Endodermal cell (in vitro differentiated cells): ENCODE measurements around the gene PFDN2. TPM values are rescaled to one million over a fixed set of nuclear protein-coding genes. Genes with fewer than 3 reads are reported as not detected.

ENCODE experiments used
- DNase-seq: peaks from one replicate; pipeline ENCODE4 v3.0.0-alpha.2; 2017
- H3K27ac ChIP-seq: 2 replicates; pipeline ENCODE4 v1.5.1; 2013; ENCODE audit warnings: mild to moderate bottlenecking, low read depth, low read length, moderate library complexity
- H3K27me3 ChIP-seq: 2 replicates; pipeline ENCODE4 v1.6.1; 2013; ENCODE audit warnings: mild to moderate bottlenecking, low read length, moderate library complexity; ENCODE audit not compliant: insufficient read depth, control insufficient read depth, poor library complexity, severe bottlenecking
- H3K36me3 ChIP-seq: 2 replicates; pipeline ENCODE4 v1.7.0; 2013; ENCODE audit warnings: mild to moderate bottlenecking, low read length, moderate library complexity; ENCODE audit not compliant: control insufficient read depth, insufficient read depth
- H3K4me1 ChIP-seq: one replicate; pipeline ENCODE4 v1.7.0; 2013; ENCODE audit warnings: low read length; ENCODE audit not compliant: control insufficient read depth, insufficient read depth
- H3K4me3 ChIP-seq: 2 replicates; pipeline ENCODE4 v1.5.1; 2013; ENCODE audit warnings: mild to moderate bottlenecking, low read length, moderate library complexity
- H3K9ac ChIP-seq: 2 replicates; pipeline ENCODE4 v1.6.1; 2013; ENCODE audit warnings: mild to moderate bottlenecking, low read length, moderate library complexity; ENCODE audit not compliant: poor library complexity, severe bottlenecking; ENCODE audit errors: extremely low read depth
- H3K9me3 ChIP-seq: 2 replicates; pipeline ENCODE4 v1.6.1; 2013; ENCODE audit warnings: mild to moderate bottlenecking, low read length, moderate library complexity; ENCODE audit not compliant: control insufficient read depth
- H3K27ac Mint-ChIP-seq: 2 replicates; pipeline ENCODE4 v1.8.0; 2020; ENCODE audit warnings: mixed read lengths
- H3K27me3 Mint-ChIP-seq: 2 replicates; pipeline ENCODE4 v1.8.0; 2021; ENCODE audit warnings: mild to moderate bottlenecking, mixed read lengths; ENCODE audit not compliant: insufficient read depth
- H3K36me3 Mint-ChIP-seq: 2 replicates; pipeline ENCODE4 v1.8.0; 2020; ENCODE audit warnings: low read depth, mixed read lengths
- H3K4me1 Mint-ChIP-seq: 2 replicates; pipeline ENCODE4 v1.8.0; 2020; ENCODE audit warnings: mixed read lengths
- H3K4me3 Mint-ChIP-seq: 2 replicates; pipeline ENCODE4 v1.8.0; 2020; ENCODE audit warnings: mild to moderate bottlenecking, moderate library complexity, mixed read lengths
- H3K9me3 Mint-ChIP-seq: 2 replicates; pipeline ENCODE4 v1.8.0; 2020; ENCODE audit warnings: mild to moderate bottlenecking, mixed read lengths
- WGBS, 2 experiments: methylation state at CpG; one replicate each; pipeline versions ENCODE4 v1.1.5 to v1.1.7; 2013; ENCODE audit warnings: missing lambda C conversion rate in 2 of 2, mixed read lengths in 1 of 2; ENCODE audit not compliant: insufficient coverage in 1 of 2, insufficient read length in 1 of 2; 5-methylcytosine and 5-hydroxymethylcytosine counted together
- total RNA-seq, 2 donors: library from RNA; stranded (reverse); fragmentation: NEBNext Ultra II Directional in 1 of 2; extraction: Animal tissue kit (Norgen Biotek cat#: 25700) in 1 of 2; gene quantifications; 2 replicates in 1 of 2; 3 replicates in 1 of 2; pipeline ENCODE4 v1.2.1, GENCODE V29; 2021
- TF ChIP-seq, protein P1 (sequence below): fragments of 200-600 bp; sonication (generic); conservative IDR thresholded peaks from 2 replicates; pipeline ENCODE4 v1.5.0; 2021; ENCODE audit warnings: antibody characterized with exemption, mild to moderate bottlenecking

PFDN2 gene
- total RNA-seq, 2 donors from 2014 or later: 62.9 to 95.7 TPM

DNA sequence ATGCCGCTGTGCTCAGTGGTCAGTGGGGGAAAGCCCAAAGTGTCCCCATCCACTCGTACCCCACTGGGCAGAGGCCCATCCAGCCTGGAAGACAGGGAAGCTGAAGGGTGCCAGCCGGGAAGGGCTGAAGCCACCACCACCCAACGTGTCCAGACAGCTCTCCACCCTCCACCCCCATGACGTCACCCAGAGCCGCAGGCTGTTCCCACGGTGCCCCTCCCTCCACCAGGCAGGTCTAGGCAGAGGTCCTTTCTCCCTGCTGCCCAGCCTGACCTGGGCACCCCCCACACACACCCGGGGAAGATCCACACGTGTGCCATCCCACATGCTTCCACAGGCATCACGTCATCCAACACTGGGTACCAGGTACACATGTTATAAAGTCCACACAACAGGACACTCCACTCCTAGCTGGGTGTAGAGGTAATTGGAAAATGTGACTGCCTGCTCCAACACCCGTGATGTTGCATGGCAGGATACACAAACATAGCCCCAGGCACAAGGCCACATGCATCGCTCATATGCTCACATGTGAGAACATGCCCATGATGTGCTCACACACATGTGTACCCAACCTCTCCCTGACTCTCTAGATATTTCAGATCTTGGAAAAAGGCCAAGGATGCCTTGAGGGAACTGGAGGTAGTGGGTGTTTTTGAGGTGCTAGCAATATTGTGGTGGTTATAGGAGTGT is 43.0 kb downstream of the PFDN2 start:
- Histone ChIP-seq H3K9ac (no peak overlapping the region), H3K27me3 (no peaks in the 10 kb centered on the region), H3K9me3 (no peaks in the 10 kb centered on the region), H3K36me3 (no peaks in the 10 kb centered on the region), H3K4me1 (no peaks in the 10 kb centered on the region), H3K27ac (no peak overlapping the region), H3K4me3 (no peak overlapping the region)
- TF ChIP-seq, protein P1, sequence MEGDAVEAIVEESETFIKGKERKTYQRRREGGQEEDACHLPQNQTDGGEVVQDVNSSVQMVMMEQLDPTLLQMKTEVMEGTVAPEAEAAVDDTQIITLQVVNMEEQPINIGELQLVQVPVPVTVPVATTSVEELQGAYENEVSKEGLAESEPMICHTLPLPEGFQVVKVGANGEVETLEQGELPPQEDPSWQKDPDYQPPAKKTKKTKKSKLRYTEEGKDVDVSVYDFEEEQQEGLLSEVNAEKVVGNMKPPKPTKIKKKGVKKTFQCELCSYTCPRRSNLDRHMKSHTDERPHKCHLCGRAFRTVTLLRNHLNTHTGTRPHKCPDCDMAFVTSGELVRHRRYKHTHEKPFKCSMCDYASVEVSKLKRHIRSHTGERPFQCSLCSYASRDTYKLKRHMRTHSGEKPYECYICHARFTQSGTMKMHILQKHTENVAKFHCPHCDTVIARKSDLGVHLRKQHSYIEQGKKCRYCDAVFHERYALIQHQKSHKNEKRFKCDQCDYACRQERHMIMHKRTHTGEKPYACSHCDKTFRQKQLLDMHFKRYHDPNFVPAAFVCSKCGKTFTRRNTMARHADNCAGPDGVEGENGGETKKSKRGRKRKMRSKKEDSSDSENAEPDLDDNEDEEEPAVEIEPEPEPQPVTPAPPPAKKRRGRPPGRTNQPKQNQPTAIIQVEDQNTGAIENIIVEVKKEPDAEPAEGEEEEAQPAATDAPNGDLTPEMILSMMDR: no peak
- no peaks in the 10 kb centered on the region for H3K9me3 Mint-ChIP-seq
- WGBS, 2 experiments: 83 to 88% methylated on average over 4 to 12 of the region's 12 CpGs
- H3K4me3 Mint-ChIP-seq: no peak overlapping the region
- H3K4me1 Mint-ChIP-seq: peaks cover 11% of the 10 kb centered on the region
- no peak overlapping the region for H3K27ac Mint-ChIP-seq
- no peak for DNase-seq
- no peaks in the 10 kb centered on the region for H3K36me3 Mint-ChIP-seq
- H3K27me3 Mint-ChIP-seq: peaks cover 3% of the 10 kb centered on the region

DNA sequence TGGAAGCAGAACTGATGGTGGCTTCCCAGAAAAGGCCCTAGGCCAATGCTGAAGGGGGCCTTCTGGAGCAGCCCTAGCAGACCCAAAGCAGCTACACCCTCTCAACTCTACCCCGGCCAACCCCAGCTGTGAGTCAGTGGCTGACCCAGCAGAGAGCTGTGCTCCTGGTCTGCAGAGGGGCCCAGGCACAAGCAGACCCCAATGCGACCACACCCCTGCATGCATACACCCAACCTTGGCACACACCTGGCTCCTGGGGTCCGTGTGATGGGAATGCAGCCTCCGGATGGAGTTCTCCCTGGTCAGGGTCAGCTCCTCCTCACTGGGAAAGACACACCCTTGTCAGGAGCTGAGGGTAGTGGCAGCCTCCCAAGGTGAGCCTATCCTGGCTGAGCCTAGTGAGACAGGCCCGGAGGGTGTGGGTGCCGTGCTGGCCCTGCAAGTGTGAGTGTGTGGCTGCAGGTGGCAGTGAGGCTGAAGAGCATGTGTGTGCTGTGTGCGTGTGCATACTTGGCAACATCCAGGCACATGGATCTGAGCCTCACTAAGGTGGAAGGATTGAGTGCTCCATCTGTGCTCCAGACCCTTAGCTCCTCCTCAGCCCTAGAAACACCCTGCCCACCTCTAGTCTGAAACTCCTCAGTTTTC is 44.2 kb downstream of the PFDN2 start:
- no peak overlapping the region for H3K9ac ChIP-seq
- H3K27ac ChIP-seq: no peak overlapping the region
- WGBS, 2 experiments: 67 to 78% methylated on average over 3 to 7 of the region's 7 CpGs
- TF ChIP-seq, protein P1: peak; percentile 18
- Mint-ChIP-seq H3K27me3 (no peaks in the 10 kb centered on the region), H3K4me3 (no peak overlapping the region), H3K27ac (no peak overlapping the region), H3K9me3 (no peaks in the 10 kb centered on the region), H3K4me1 (peaks cover 11% of the 10 kb centered on the region), H3K36me3 (no peaks in the 10 kb centered on the region)
- H3K27me3 ChIP-seq: no peaks in the 10 kb centered on the region
- no peak for DNase-seq
- no peak overlapping the region for H3K4me3 ChIP-seq
- no peaks in the 10 kb centered on the region for H3K36me3 ChIP-seq
- no peaks in the 10 kb centered on the region for H3K9me3 ChIP-seq
- no peaks in the 10 kb centered on the region for H3K4me1 ChIP-seq

DNA sequence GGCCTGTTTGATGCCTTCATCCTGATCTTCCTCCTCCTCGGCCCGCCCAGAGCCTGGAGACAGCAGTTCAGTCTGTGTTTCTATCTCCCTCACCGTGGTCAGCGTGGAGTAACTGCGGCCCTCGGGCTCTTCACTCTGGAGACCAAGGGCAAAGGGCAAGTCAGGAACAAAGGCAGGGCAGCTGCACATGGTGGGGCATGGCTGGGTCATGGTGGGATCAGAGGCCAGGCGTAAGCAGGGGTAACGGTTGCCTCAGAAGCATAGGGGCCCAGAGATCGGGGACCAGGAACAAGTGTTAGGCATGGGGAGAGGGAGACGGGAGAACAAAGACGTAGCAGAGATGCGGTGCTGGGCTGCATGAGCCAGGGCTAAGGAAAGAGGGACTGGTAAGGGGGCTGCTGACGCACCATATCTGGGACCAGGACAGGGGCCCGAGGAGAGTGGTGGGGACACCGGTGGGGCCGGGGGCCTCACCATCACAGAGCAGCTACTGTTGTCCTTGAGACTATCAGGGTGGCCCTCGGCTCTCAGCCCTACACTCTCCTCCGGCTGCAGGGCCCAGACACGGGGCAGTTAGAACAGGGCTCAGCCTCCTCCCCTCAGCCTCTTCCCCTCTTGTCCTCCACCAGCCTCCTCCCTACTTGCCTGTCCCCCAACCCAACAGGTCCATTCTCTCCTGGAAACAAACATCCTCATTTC is 44.9 kb downstream of the PFDN2 start:
- WGBS, 2 experiments: 94 to 95% methylated on average over 12 to 19 of the region's 19 CpGs
- Histone ChIP-seq H3K9me3 (no peaks in the 10 kb centered on the region), H3K36me3 (no peaks in the 10 kb centered on the region), H3K27ac (peak overlapping the region; percentile 47), H3K9ac (no peak overlapping the region), H3K4me3 (no peak overlapping the region), H3K4me1 (no peaks in the 10 kb centered on the region), H3K27me3 (no peaks in the 10 kb centered on the region)
- no peak for DNase-seq
- Mint-ChIP-seq H3K36me3 (no peaks in the 10 kb centered on the region), H3K4me1 (peaks cover 11% of the 10 kb centered on the region), H3K9me3 (no peaks in the 10 kb centered on the region), H3K4me3 (no peak overlapping the region), H3K27me3 (no peaks in the 10 kb centered on the region), H3K27ac (no peak overlapping the region)
- TF ChIP-seq, protein P1: no peak
